ENCODE data around the gene KLK3.
"Not testable (repeated sequence)": the region's sequence is repeated elsewhere in the genome, so short reads cannot be mapped to it uniquely, and the experiment has no call there.

The KLK3 gene

DNA sequence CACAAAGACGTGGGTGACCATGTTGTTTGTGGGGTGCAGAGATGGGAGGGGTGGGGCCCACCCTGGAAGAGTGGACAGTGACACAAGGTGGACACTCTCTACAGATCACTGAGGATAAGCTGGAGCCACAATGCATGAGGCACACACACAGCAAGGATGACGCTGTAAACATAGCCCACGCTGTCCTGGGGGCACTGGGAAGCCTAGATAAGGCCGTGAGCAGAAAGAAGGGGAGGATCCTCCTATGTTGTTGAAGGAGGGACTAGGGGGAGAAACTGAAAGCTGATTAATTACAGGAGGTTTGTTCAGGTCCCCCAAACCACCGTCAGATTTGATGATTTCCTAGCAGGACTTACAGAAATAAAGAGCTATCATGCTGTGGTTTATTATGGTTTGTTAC, 24.1 kb downstream of the KLK3 start:
- Histone ChIP-seq H3K9me3 (no peaks in the 10 kb centered on the region), H4K20me1 (no peaks in the 10 kb centered on the region), H3K36me3 (no peaks in the 10 kb centered on the region), H3K27ac (no peak overlapping the region), H3K9ac (no peak overlapping the region), H3K4me1 (peaks cover 40% of the 10 kb centered on the region), H3K4me2 (no peak overlapping the region), H3K4me3 (no peak overlapping the region), H3K27me3 (no peaks in the 10 kb centered on the region)
- TF ChIP-seq Cebpa-rat (IDR thresholded peaks at IDR 0.05), result no peak

DNA sequence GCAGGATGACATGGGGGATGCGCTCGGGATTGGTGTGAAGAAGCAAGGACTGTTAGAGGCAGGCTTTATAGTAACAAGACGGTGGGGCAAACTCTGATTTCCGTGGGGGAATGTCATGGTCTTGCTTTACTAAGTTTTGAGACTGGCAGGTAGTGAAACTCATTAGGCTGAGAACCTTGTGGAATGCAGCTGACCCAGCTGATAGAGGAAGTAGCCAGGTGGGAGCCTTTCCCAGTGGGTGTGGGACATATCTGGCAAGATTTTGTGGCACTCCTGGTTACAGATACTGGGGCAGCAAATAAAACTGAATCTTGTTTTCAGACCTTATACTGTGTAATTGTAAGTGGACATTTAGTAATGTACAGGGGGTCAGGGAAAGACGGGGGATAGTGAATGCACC, 25.5 kb downstream of the KLK3 start:
- H3K4me1 ChIP-seq, result peaks cover 26% of the 10 kb centered on the region
- no peaks in the 10 kb centered on the region for H3K9me3 ChIP-seq
- TF ChIP-seq Cebpa-rat (IDR thresholded peaks at IDR 0.05), result no peak
- no peak overlapping the region for H3K4me3 ChIP-seq
- H4K20me1 ChIP-seq, result no peaks in the 10 kb centered on the region
- no peaks in the 10 kb centered on the region for H3K36me3 ChIP-seq
- H3K27me3 ChIP-seq, result no peaks in the 10 kb centered on the region
- no peak overlapping the region for H3K4me2 ChIP-seq
- no peak overlapping the region for H3K27ac ChIP-seq
- no peak overlapping the region for H3K9ac ChIP-seq

DNA sequence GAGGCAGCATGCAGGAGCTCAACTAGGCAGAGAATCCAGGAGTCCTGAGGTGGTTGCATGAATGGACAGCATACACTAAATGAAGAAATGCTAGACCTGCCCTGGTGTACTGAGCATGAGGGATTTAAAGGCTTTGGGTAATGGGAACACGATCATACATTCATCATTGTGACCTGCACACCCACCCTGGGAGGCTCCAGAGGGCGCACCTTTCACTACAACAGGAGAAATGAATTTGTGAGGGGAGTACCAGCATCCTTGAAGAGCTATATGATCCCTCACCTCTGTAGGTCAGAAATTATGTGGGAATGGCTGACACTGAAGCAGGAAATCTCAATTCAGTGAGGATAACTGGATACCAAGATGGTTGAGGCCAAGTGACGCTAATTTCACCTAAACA, 27.5 kb downstream of the KLK3 start:
- no peaks in the 10 kb centered on the region for H3K9me3 ChIP-seq
- no peak overlapping the region for H3K4me3 ChIP-seq
- H3K27me3 ChIP-seq, result no peaks in the 10 kb centered on the region
- no peak overlapping the region for H3K4me2 ChIP-seq
- H3K36me3 ChIP-seq, result no peaks in the 10 kb centered on the region
- TF ChIP-seq Cebpa-rat (IDR thresholded peaks at IDR 0.05), result no peak
- H4K20me1 ChIP-seq, result no peaks in the 10 kb centered on the region
- H3K27ac ChIP-seq, result no peak overlapping the region
- H3K4me1 ChIP-seq, result peaks cover 8% of the 10 kb centered on the region; the same call in 1 of the 2 replicates
- no peak overlapping the region for H3K9ac ChIP-seq

DNA sequence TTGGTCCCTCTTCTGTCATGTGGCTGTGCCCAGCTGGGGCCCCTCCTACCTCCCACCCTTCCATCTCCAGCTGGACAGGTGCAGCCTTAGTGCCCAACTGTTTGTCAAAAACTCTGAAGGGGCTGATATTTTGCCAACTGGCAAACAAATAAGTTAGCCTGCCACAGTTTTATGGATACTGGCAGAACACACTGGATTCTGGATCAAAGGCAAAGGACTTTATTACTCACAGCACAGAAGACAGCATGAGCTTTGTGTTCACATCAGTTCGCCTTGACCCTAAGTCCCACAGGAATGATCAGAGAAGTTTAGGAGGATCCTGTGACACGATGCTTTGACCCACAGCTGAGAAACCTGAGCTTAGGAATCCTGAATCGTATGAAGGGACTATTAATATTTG, 34.9 kb downstream of the KLK3 start:
- peak overlapping the region; percentile 17; the same call in 1 of the 2 replicates for H3K4me2 ChIP-seq
- no peak for TF ChIP-seq Cebpa-rat (IDR thresholded peaks at IDR 0.05)
- H3K9ac ChIP-seq, result no peak overlapping the region
- no peak overlapping the region for H3K27ac ChIP-seq
- no peaks in the 10 kb centered on the region; the same call in 1 of the 2 replicates for H3K27me3 ChIP-seq
- peaks cover 18% of the 10 kb centered on the region for H3K4me1 ChIP-seq
- no peak overlapping the region for H3K4me3 ChIP-seq
- H3K36me3 ChIP-seq, result no peaks in the 10 kb centered on the region
- no peaks in the 10 kb centered on the region for H3K9me3 ChIP-seq
- H4K20me1 ChIP-seq, result no peaks in the 10 kb centered on the region

DNA sequence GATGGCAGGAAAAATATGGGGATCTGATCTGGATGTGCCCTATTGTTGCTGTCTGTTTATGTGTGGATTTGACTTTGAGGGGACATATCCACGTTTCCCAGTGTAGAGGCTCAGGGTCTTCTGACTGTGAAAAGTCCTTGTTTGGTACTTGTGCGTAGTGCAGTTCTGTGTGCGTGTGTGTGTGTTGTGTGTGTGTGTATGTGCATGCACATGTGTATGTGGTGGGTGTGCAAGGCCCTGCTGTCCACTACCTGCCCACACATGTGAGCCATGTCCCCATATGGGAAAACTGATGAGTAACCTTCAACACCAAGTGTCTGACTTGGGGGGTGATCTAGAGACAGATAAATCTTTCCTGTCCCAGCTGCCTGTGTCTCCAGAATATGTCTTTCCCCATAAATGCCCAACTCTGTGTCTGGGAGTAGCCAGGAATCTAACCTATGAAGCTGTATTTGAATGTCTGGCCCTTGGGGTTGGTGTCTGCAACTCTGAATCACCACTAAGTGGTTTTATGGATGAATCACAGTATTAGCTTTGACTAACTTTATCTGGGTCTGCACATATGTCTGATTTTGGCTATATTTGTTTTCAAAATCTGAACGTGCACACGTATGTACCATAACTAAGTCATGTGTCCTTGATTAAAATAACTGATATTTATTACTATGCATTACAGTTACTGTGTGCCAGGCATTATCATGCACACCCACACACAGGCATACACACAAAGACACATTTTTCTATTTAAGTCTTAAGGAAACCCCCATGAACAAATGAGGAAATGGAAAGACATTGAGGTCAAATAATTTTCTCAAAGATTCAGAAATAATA, 35.9 kb downstream of the KLK3 start:
- Histone ChIP-seq H3K4me2 (no peak overlapping the region), H3K4me3 (no peak overlapping the region), H3K27ac (no peak overlapping the region), H3K9me3 (no peaks in the 10 kb centered on the region), H4K20me1 (no peaks in the 10 kb centered on the region), H3K36me3 (no peaks in the 10 kb centered on the region), H3K9ac (no peak overlapping the region), H3K4me1 (peaks cover 26% of the 10 kb centered on the region), H3K27me3 (no peaks in the 10 kb centered on the region; the same call in 1 of the 2 replicates)
- TF ChIP-seq Cebpa-rat (IDR thresholded peaks at IDR 0.05), result no peak

DNA sequence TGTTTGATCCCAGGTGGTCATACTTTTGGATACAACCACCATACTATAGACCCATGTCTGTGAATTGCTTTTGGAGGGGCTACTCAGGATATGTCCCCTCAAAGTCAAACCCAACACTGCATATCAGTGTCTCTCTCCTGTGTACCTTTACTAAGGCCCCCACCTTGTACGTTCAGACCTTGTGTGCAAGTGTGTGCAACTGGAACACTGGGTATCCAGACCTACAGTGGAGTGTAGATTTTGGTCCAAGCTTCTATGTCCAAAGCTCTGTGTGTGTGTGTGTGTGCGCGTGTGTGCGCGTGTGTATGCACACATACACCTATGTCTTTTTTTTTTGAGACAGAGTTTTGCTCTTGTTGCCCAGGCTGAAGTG, 36.5 kb downstream of the KLK3 start:
- no peaks in the 10 kb centered on the region for H3K36me3 ChIP-seq
- H3K4me2 ChIP-seq, result no peak overlapping the region
- H3K27ac ChIP-seq, result no peak overlapping the region
- no peak for TF ChIP-seq Cebpa-rat (IDR thresholded peaks at IDR 0.05)
- H3K9me3 ChIP-seq, result no peaks in the 10 kb centered on the region
- no peaks in the 10 kb centered on the region; the same call in 1 of the 2 replicates for H3K27me3 ChIP-seq
- H3K4me1 ChIP-seq, result peaks cover 32% of the 10 kb centered on the region
- no peak overlapping the region for H3K4me3 ChIP-seq
- no peaks in the 10 kb centered on the region for H4K20me1 ChIP-seq
- H3K9ac ChIP-seq, result no peak overlapping the region

DNA sequence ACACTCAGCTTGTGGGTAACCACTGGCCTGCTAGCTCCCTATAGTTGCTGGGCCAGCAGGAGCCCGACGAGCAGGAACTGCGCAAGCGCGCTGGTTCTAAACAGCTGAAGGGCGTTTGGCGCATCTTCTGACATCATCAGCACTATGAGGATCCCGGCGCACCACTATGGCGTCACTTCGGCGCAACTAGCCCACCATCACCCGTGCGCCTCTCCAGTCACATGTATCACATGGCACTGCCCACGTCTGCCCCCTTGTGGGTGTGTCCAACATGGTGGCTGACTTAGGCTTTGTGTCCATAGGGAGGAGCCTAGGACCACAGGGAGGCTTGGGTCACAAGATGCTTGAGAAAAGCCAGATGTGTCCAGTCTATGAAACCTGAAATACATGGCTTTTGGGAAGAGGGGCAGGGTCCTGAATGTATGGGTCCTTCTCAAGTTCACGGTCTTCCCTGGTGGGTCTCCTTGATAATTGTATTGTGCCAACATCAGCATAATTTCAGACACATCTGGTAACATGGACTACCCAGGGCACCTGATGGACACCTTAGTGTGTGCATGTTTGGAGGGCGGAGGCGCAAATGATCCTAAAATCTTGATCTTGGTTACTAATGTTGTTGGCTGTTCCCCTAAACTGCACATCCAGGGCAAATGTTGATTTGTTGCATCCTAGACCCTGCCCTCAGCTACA, 38.5 kb downstream of the KLK3 start:
- Histone ChIP-seq H3K4me1 (peaks cover 49% of the 10 kb centered on the region), H3K27me3 (no peaks in the 10 kb centered on the region), H3K9ac (no peak overlapping the region), H3K27ac (no peak overlapping the region), H4K20me1 (no peaks in the 10 kb centered on the region), H3K9me3 (no peaks in the 10 kb centered on the region), H3K4me2 (no peak overlapping the region), H3K36me3 (no peaks in the 10 kb centered on the region), H3K4me3 (no peak overlapping the region)
- TF ChIP-seq Cebpa-rat (IDR thresholded peaks at IDR 0.05), result no peak

DNA sequence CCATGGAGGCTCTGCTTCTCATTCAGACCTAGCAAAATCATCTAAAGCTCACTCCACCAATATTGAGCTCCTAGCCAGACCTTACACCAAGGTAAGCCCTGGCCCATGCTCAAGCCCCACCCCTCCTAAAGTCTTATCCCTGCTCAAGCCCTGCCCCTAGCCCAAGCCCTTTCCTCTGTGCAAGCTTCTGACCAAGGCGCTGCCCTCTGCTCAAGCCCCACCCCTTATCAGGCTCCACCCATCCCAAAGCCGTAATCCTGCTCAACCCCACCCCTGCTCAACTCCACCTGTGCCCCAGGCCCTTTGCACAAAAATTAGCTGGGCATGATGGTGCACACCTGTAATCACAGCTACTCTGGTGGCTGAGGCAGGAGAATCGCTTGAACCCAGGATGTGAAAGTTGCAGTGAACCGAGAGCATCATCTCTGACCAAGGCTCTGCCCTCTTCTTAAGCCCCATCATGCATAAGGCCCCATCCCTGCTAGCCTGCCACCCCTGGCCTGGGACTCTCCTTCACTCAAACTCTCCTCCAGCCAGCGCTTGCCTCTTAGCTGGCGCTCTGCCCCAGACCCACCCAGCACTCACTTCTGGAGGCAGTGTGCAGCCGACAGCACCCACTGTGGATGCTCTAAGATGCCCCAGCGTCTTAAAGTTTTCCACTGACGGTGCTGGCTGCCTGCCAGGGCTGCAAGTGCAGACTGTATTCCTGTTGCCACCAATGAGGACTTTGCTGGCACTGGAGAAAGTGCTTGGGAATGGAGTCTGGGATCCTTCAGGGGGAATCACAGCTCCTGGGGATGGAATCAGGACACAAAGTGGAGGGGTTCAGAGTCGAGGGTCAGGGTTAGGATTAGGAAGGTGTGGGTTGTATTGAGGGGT, 40.0 kb downstream of the KLK3 start:
- no peaks in the 10 kb centered on the region for H3K36me3 ChIP-seq
- H3K27ac ChIP-seq, result no peak overlapping the region

DNA sequence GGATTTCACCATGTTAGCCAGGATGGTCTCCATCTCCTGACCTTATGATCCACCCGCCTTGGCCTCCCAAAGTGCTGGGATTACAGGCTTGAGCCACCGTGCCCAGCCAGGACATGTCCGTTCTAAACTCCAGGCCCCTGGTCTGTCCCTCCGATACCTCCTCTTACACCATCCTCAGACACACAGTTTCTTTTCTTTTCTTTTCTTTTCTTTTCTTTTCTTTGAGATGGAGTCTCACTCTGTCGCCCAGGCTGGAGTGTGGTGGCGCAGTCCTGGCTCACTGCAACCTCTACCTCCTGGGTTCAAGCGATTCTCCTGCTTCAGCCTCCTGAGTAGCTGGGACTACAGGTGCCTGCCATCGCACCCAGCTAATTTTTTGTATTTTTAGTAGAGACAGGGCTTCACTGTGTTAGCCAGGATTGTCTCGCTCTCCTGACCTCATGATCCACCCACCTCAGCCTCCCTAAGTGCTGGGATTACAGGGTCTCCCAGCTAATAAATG, 41.4 kb downstream of the KLK3 start:
- H3K36me3 ChIP-seq, H4K20me1 ChIP-seq, H3K9me3 ChIP-seq, H3K27me3 ChIP-seq, H3K4me3 ChIP-seq: not testable (repeated sequence)
- peak overlapping the region; percentile 71 for H3K4me2 ChIP-seq
- H3K9ac ChIP-seq, result peak overlapping the region; percentile 34; the same call in 1 of the 2 replicates
- H3K4me1 ChIP-seq, result peaks cover 41% of the 10 kb centered on the region
- peak overlapping the region; percentile 70 for H3K27ac ChIP-seq

More for the DNA sequence above, 40.0 kb downstream of the KLK3 start:
- Histone ChIP-seq H4K20me1 (no peaks in the 10 kb centered on the region), H3K4me1 (peaks cover 45% of the 10 kb centered on the region), H3K4me3 (no peak overlapping the region), H3K27me3 (no peaks in the 10 kb centered on the region), H3K9me3 (no peaks in the 10 kb centered on the region), H3K9ac (no peak overlapping the region), H3K4me2 (peak overlapping the region; percentile 71; the same call in 1 of the 2 replicates)
- TF ChIP-seq Cebpa-rat (IDR thresholded peaks at IDR 0.05), result no peak
